GM11168 (cell line): Measurements from ENCODE around the gene KRT14.
"Not testable (repeated sequence)": the region's sequence is repeated elsewhere in the genome, so short reads cannot be mapped to it uniquely, and the experiment has no call there.

Experiments used
- in situ Hi-C: fragments of 300-500 bp; cut with MboI; formaldehyde crosslinking; loops from one replicate; pipeline ENCODE4 v1.12.0; 2022; ENCODE audit warnings: low sequenced_read_pairs; ENCODE audit not compliant: unreplicated experiment

KRT14 gene

GRCh38 chr17:41580687-41581365, 5.9 kb downstream of the KRT14 start:
- in situ Hi-C loops = no loop called here

DNA sequence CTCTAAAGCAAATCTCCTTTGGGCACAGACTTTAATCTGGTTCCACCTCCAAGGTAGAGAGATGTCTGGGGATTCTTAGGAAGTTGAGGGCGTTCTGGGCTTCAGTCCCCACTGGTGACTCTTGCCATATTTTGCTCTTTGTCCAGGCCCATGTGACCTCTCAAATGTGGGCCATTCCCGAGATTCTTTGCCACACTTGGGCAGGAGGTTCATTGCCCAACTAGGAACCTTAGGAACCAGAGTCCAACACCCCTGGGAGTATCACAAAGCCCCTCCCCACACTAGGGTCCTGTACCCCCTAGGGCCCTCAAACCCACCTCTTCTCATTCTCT, 6.5 kb downstream of the KRT14 start:
- in situ Hi-C loops = no loop called here

DNA sequence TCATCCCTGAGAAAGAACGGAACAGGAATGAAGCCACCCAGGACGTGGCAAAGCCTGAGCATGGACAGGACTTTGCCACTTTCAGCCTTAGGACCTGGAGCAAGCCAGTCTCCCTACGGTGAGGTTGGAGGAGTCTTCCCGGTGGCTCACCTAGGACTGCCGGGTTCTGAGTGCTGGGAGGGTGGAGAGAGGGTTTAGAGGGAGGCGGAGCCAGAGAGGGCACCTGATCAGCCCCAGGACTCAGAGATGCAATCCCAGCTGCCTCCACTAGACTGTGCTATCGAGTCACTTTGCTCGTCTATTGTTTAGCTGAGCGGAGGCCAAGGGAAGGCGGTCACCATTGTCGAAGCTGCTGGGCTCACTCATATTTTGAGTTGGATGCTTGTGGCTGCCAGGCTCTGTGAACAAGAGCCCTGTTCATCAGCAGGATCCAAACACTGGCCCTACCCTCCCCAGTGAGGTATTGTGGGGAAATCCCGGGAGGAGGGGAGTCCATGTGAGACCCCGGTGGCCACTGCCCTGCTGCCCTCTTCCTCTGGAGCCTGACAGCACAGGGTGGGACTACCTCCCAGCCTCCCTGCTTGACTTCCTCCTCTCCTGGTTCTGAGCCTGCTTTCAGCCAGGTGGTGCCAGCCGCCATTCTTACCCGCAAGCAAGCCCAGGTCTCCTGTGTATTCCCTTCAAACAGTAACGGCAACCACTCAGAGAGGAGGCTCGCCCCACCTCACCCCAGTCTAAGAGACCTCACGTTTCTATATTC, 7.0 kb downstream of the KRT14 start:
- in situ Hi-C loops = no loop called here

GRCh38 chr17:41578971-41579370, 7.7 kb downstream of the KRT14 start:
- in situ Hi-C loops = no loop called here

DNA sequence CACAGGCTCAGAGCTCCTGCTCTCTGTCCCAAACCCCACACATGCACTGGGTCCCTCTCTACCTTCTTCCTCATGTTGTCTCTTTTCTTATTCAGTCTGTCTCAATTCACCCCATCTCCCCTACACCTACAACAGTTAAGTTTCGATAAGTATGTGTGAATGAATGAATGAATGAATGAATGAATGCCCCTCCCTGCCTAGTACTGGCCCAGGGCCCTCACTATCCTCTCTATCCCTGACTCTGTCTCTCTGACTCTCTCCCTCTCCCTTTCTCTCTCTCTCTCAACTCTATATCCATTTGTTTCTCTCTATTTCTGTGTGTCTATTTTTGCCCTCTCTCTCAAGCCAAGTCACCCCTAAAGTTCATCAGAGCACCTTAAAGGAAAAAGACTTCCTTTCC, 8.2 kb downstream of the KRT14 start:
- in situ Hi-C loops = no loop called here

DNA sequence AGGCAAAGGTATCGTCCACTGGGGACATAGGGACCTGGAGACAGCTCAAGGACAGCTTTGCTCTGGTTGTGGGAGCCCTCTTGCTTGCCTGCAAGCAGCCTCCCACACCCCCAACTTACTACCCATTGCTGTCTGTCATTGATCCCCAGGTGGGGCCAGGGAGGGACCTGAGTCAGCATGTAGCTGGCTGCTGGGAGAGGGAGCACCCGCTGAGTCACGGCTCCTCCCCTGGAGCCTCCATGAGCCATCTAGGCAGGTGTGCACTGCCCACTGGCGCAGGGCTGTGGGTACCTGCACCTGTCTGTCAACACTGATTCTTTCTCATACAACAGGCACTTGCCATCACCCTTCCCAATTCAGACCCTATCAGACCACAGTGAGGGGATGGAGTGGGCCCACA, 10.0 kb downstream of the KRT14 start:
- in situ Hi-C loops = not testable (repeated sequence)

- in situ Hi-C loops = no loop called here
Measured at GRCh38 chr17:41575336-41575735, 11.4 kb downstream of the KRT14 start.

- in situ Hi-C loops = no loop called here
Measured at GRCh38 chr17:41571561-41572434, 14.9 kb downstream of the KRT14 start, which contains the start of gene KRT9. TSS of gene KRT9 (minus strand) at chr17:41572059. CDS start at chr17:41571992, 67 bp downstream.

DNA sequence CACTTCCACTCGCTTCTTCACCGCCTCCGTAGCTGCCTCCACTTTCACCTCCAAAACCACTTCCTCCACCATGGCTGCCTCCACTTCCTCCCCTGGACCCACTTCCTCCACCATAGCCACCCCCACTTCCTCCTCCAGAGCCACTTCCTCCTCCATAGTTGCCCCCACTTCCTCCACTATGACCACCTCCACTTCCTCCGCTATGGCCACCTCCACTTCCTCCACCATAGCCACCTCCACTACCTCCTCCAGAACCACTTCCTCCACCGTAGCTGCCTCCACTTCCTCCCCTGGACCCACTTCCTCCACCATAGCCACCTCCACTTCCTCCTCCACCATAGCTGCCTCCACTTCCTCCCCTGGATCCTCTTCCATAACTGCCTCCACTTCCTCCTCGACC, 19.4 kb downstream of the KRT14 start:
- in situ Hi-C loops = no loop called here

- in situ Hi-C loops = no loop called here
Measured at GRCh38 chr17:41565338-41565737, 21.4 kb downstream of the KRT14 start.

GRCh38 chr17:41563607-41564170, 23.0 kb downstream of the KRT14 start:
- in situ Hi-C loops = no loop called here

DNA sequence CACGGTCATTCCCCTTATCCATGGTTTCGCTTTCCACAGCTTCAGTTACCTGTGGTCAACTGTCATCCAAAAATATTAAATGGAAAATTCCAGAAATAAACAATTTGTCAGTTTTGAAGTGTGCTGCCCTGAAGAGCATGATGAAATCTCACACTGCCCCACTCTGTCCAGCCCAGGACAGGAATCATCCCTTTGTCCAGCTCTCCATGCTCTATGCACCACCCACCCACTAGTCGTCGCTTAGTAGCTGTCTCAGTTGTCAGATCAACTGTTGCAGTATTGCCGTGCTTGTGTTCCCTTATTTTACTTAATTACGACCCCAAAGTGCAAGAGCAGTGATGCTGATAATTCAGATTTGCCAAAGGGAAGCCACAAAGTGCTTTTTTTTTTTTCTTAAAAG, 25.1 kb downstream of the KRT14 start:
- in situ Hi-C loops = no loop called here

GRCh38 chr17:41559548-41559947, 27.1 kb downstream of the KRT14 start:
- in situ Hi-C loops = no loop called here

GRCh38 chr17:41556931-41557330, 29.8 kb downstream of the KRT14 start:
- in situ Hi-C loops = no loop called here

DNA sequence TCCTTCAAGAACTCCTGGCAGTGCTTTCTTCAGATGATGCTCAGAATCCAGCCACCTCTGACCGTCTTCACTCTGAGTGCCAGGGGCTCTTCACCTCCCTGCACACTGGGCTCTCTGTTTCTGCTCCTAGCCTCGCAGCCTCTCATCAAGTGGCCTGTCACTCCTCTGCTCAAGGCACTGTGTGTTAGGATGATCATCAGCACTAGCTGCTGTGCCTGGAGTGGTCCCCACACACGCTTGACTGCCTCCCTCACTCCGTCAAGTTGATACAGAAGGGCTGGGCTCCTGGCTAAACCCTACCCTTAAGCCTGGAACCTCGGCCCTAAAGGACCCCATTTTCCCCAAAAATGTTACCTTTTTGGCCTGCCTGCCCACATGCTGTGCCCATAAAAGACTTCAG, 30.4 kb downstream of the KRT14 start:
- in situ Hi-C loops = no loop called here

GRCh38 chr17:41555105-41555887, 31.4 kb downstream of the KRT14 start:
- in situ Hi-C loops = no loop called here

DNA sequence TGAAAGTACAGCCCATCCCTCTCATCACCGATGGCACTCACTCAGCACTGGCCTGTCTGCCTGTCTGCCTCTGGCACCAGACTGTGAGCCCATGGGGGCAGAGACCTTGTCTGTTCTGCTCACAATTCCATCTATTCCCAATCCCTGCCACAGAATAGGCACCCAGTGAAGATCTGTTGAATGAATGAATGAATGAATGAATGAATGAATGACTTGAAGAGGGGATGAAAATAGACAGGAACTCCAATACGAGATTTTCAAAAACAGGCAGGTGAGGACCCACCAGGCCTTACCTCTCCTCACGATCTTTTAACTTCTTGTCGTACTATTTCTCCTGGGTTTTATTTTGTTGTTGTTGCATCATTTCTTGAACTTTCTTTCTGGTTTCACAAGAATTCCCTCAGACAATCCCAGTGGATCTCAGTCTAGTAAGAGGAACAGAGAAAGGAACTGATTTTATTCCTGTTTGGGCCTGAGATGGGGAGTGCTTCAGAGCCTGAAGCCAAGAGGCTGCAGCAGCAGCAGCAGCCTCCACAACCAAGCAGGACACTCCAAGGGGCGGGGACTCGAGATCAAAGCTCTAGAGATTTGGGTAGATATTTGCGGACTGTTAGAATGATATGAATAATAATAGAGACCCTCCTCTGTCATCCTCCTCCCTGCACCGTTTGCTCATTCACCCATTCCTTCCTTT, 32.6 kb downstream of the KRT14 start:
- in situ Hi-C loops = no loop called here

- in situ Hi-C loops = no loop called here
Measured at GRCh38 chr17:41553176-41553575, 33.5 kb downstream of the KRT14 start.

DNA sequence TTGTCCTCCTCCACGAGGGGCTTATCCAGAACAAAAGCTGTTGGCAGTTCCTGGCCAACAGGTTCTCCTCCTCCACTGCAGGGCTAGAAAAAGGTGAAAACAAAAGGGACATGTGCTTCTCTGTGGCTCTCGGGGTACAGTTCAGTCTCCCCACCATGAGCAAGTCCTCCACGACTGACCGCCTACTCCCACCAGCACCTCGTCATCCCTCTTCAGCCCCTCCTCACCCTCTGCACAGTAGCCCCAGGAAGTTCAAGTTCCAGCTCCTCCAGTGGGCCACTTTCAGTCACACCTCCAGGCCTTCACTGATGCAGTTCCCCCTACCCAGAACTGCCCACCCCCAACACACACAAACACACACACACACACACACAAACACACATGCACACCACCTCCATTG, 34.2 kb downstream of the KRT14 start:
- in situ Hi-C loops = no loop called here
